HG03139 (cell line): Measurements from ENCODE around the gene SLC39A11.
"Not testable (repeated sequence)": the region's sequence is repeated elsewhere in the genome, so short reads cannot be mapped to it uniquely, and the experiment has no call there.

Experiments
- ATAC-seq: cut with Tn5 transposase; IDR thresholded peaks from one replicate; pipeline ENCODE4 v1.9.1; 2021; ENCODE audit not compliant: unreplicated experiment

The SLC39A11 gene

GRCh38 chr17:73092523-73093135 is at the start of gene SLC39A11:
Gene SLC39A11 (minus strand): TSS chr17:73092688. CDS start chr17:73088764, 3,924 bp downstream.
- ATAC-seq, result peak; percentile 99

- no peak for ATAC-seq
Observed at GRCh38 chr17:73141411-73141810, 48.9 kb upstream of the SLC39A11 start.

- ATAC-seq, result no peak
Observed at GRCh38 chr17:73140566-73140965, 48.1 kb upstream of the SLC39A11 start.

- no peak for ATAC-seq
Observed at GRCh38 chr17:73139296-73139695, 46.8 kb upstream of the SLC39A11 start.

GRCh38 chr17:73138541-73139138 is 46.2 kb upstream of the SLC39A11 start:
- ATAC-seq, result no peak

- no peak for ATAC-seq
Observed at GRCh38 chr17:73137376-73137775, 44.9 kb upstream of the SLC39A11 start.

- no peak for ATAC-seq
Observed at GRCh38 chr17:73135766-73136165, 43.3 kb upstream of the SLC39A11 start.

- ATAC-seq, result no peak
Observed at GRCh38 chr17:73133911-73134649, 41.6 kb upstream of the SLC39A11 start.

GRCh38 chr17:73132085-73132492 is 39.6 kb upstream of the SLC39A11 start:
- ATAC-seq, result no peak

- ATAC-seq, result not testable (repeated sequence)
Observed at GRCh38 chr17:73131439-73131838, 39.0 kb upstream of the SLC39A11 start.

- ATAC-seq, result no peak
Observed at GRCh38 chr17:73130977-73131376, 38.5 kb upstream of the SLC39A11 start.

- ATAC-seq, result no peak
Observed at GRCh38 chr17:73128496-73128895, 36.0 kb upstream of the SLC39A11 start.

- no peak for ATAC-seq
Observed at GRCh38 chr17:73126716-73127473, 34.4 kb upstream of the SLC39A11 start.

- ATAC-seq, result no peak
Observed at GRCh38 chr17:73123606-73124320, 31.3 kb upstream of the SLC39A11 start.

GRCh38 chr17:73122953-73123605 is 30.6 kb upstream of the SLC39A11 start:
- ATAC-seq, result no peak

- ATAC-seq, result no peak
Observed at GRCh38 chr17:73121506-73121905, 29.0 kb upstream of the SLC39A11 start.

- no peak for ATAC-seq
Observed at GRCh38 chr17:73119631-73120030, 27.1 kb upstream of the SLC39A11 start.

GRCh38 chr17:73118951-73119391 is 26.5 kb upstream of the SLC39A11 start:
- no peak for ATAC-seq

GRCh38 chr17:73118139-73118538 is 25.7 kb upstream of the SLC39A11 start:
- no peak for ATAC-seq

GRCh38 chr17:73112246-73112645 is 19.8 kb upstream of the SLC39A11 start:
- no peak for ATAC-seq
